ENCODE results near the gene CBX4.

The CBX4 gene

DNA sequence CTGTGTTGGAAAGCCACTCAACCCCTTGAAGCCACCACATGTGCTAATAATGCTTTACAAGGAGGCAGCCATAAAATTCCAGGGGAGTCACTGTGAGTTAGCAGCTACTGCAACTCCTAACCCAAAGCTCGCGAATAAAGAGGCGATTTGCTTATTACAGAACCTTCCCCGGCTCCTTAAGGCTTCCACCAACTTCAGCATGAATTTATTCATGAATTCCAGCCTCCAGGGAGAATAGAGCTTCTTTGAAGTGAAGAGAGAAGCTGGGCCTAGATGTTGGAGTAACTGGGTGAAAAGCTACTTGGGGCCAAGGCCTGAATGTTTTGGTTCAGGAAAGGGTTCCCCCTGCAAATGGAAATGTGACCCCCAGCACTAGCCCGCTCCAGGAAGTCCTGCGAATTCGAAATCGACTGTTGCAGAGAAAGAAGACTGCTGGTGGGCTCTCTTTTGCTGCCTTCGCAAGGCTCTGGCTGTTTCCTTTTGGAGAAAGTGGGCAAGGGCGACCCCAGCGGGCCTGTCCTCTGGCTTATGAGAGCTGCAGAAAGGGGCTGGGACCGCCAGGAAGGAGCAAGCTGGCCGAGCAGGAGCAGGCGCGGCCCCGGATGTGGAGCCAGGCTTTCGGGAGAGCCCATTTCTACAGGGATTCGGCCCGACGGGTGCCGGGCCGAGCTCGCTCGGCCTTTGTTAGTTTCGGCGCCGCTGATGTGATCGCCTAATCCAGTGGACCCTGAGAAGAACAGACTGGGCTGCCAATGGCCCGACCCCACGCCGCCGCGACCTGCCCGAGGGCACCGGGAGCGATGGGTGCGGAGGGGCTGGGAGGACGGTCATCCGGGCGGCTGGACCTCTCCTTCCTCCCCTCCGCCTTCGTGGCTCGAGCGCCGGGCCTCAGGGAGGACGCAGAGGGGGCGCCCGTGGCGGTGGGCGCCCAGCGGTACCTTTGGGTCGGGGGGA lies 50.0 kb downstream of the CBX4 start:
- TF ChIP-seq ZFX (IDR thresholded peaks at IDR 0.05; ENCODE audit: borderline replicate concordance), result no peak
- TF ChIP-seq, protein P1, sequence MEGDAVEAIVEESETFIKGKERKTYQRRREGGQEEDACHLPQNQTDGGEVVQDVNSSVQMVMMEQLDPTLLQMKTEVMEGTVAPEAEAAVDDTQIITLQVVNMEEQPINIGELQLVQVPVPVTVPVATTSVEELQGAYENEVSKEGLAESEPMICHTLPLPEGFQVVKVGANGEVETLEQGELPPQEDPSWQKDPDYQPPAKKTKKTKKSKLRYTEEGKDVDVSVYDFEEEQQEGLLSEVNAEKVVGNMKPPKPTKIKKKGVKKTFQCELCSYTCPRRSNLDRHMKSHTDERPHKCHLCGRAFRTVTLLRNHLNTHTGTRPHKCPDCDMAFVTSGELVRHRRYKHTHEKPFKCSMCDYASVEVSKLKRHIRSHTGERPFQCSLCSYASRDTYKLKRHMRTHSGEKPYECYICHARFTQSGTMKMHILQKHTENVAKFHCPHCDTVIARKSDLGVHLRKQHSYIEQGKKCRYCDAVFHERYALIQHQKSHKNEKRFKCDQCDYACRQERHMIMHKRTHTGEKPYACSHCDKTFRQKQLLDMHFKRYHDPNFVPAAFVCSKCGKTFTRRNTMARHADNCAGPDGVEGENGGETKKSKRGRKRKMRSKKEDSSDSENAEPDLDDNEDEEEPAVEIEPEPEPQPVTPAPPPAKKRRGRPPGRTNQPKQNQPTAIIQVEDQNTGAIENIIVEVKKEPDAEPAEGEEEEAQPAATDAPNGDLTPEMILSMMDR (IDR thresholded peaks at IDR 0.05), result no peak

GRCh38 chr17:79788455-79788854 lies 50.8 kb downstream of the CBX4 start:
- TF ChIP-seq, protein P1 (IDR thresholded peaks at IDR 0.05), result no peak
- TF ChIP-seq ZFX (IDR thresholded peaks at IDR 0.05; ENCODE audit: borderline replicate concordance), result no peak
- H3K27ac ChIP-seq, result no peak overlapping the region

More for the DNA sequence above, 50.0 kb downstream of the CBX4 start:
- H3K27ac ChIP-seq, result no peak overlapping the region

GRCh38 chr17:79786930-79787643 lies 52.2 kb downstream of the CBX4 start:
- TF ChIP-seq, protein P1 (IDR thresholded peaks at IDR 0.05), result no peak
- no peak for TF ChIP-seq ZFX (IDR thresholded peaks at IDR 0.05; ENCODE audit: borderline replicate concordance)
- no peak overlapping the region for H3K27ac ChIP-seq

DNA sequence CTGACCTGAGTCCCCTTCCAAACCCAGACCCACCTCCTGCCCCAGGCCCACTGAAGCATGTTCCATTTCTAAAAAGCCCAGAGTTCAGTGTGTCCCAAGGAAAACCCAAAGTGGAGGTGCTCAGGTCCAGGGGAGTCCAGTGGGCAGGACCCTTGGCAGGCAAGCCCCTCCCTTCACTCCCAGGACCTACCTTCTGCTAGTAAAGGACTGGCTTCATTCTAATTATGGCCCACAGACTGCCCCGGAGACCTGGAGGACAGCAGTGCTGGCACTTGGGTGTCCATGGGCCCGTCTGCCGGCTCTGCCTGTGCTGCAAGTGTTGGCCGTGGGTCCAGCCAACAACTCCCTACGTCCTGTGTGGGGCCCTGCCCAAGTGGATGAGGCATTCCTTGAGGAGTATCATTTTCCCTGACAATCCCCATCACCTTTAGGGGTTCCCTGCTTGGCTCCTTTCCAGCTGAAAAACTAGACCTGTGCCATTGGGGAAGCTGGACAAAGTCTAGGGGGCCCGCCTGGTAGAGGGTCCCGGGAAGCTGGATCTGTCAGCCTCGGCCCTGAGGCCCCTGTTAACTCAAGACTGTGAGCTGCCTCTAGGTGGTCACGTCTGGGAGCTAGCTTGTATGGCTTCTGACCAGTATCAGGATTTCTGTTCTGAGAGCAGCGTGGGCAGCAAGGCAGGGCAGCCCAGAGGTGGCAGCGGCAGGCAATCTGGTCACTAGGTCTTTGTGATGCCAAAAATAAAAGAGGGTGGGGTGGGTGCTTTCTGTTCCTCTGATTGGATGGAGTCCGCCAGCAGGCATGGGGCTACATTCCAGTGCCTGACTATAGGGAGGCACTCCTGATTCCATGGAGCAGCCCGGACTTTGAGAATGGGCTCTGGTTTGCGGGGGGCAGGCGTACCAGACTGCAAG lies 53.1 kb downstream of the CBX4 start:
- no peak for TF ChIP-seq ZFX (IDR thresholded peaks at IDR 0.05; ENCODE audit: borderline replicate concordance)
- no peak overlapping the region for H3K27ac ChIP-seq

DNA sequence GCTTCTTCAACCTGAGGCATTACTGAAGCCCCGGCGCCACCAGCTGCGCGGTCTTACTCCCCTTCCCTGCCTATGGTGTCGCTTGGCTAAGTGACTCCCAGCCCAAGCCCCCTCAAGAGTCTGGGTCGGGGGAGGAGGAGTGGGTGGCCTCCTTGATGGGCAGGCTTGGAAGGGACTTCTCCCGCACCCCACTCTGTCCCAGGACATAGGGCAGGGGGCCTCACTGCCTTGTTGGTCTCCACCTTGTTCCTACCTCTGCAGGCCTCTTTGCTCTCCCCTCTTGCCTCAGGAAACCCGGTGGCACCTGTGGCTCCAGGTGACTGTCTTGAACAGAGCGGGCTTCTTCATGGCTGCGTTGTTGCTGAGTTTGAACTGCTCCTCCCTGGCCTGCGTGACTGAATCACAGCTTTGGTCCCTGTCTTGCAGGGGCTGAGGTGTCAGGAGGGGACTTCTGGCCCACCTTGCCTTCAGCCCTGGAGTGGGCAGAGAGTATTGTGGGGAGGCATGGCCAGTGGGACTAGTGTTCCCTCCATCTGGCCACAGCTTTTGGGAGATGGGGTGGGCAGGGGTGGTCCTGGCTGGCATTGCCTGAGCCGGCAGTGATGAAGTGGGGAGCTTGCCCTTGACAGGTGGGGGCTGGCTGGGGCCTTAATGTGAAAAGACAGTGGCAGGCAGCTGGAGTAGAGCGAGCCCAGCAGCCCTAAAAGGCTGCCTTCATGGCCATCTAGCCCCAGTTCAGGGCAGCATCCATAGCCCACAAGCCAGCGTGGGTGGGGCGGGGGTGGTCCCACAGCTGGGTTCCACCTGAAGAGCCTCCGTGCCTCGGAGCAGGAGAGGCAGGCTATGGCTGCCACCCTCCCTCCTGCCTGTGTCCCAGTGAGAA lies 54.0 kb downstream of the CBX4 start:
- TF ChIP-seq ZFX (IDR thresholded peaks at IDR 0.05; ENCODE audit: borderline replicate concordance), result no peak
- TF ChIP-seq, protein P1 (IDR thresholded peaks at IDR 0.05), result no peak
- no peak overlapping the region for H3K27ac ChIP-seq

DNA sequence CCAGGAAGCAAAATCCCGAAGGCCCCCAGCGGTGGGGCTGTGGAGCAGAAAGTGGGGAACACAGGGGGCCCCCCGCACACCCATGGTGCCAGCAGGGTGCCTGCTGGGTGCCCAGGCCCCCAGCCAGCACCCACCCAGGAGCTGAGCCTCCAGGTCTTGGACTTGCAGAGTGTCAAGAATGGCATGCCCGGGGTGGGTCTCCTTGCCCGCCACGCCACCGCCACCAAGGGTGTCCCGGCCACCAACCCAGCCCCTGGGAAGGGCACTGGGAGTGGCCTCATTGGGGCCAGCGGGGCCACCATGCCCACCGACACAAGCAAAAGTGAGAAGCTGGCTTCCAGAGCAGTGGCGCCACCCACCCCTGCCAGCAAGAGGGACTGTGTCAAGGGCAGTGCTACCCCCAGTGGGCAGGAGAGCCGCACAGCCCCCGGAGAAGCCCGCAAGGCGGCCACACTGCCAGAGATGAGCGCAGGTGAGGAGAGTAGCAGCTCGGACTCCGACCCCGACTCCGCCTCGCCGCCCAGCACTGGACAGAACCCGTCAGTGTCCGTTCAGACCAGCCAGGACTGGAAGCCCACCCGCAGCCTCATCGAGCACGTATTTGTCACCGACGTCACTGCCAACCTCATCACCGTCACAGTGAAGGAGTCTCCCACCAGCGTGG lies 54.8 kb downstream of the CBX4 start:
- TF ChIP-seq, protein P1 (IDR thresholded peaks at IDR 0.05), result no peak
- TF ChIP-seq ZFX (IDR thresholded peaks at IDR 0.05; ENCODE audit: borderline replicate concordance), result no peak
- H3K27ac ChIP-seq, result no peak overlapping the region

Measured in 22Rv1 (cell line).